Gastrocnemius medialis (tissue), 4 donors: ENCODE results near the gene C3orf85.

Experiments
- CTCF ChIP-seq, 5 experiments: fragments of 450-650 bp in 3 of 5; fragments of 200-600 bp in 2 of 5; sonication (generic) in 2 of 5; IDR thresholded peaks in 4 of 5; conservative IDR thresholded peaks in 1 of 5; 1 replicate in 4 of 5; 2 replicates in 1 of 5; pipeline ENCODE4 v1.5.1; 2016 to 2019; ENCODE audit warnings: antibody characterized with exemption in 5 of 5, mild to moderate bottlenecking in 3 of 5, moderate library complexity in 3 of 5
- POLR2A ChIP-seq, 2 donors: fragments of 450-650 bp; IDR thresholded peaks; one replicate each; pipeline ENCODE4 v1.6.1; 2017; ENCODE audit warnings: antibody characterized with exemption in 2 of 2, mild to moderate bottlenecking in 2 of 2, moderate library complexity in 2 of 2

- no peak for TF ChIP-seq POLR2A (IDR thresholded peaks at IDR 0.05)
- TF ChIP-seq CTCF (IDR thresholded peaks at IDR 0.05 in 4 of 5, conservative IDR thresholded peaks at IDR 0.05 in 1 of 5), result no peak
Measured at GRCh38 chr3:109116031-109116430, 20.5 kb upstream of the C3orf85 start.
